HEK293 (cell line): ENCODE results near the gene WDR4.
A peak's percentile ranks its signal among the peaks of the same experiment; 100 is the strongest.

Experiments
- GLIS1 ChIP-seq: fragments of 450-650 bp; formaldehyde crosslinking; IDR thresholded peaks from 2 replicates; pipeline ENCODE4 v1.5.1; 2016; ENCODE audit warnings: missing biosample characterization, missing genetic modification characterization
- HOXC10 ChIP-seq: sonication (generic); formaldehyde crosslinking; IDR thresholded peaks from 2 replicates; pipeline ENCODE4 v1.8.1; 2023; ENCODE audit warnings: mild to moderate bottlenecking, missing genetic modification reagents
- KLF7 ChIP-seq: fragments of 450-650 bp; formaldehyde crosslinking; IDR thresholded peaks from 2 replicates; pipeline ENCODE4 v1.5.1; 2016; ENCODE audit warnings: missing biosample characterization, missing genetic modification characterization, borderline replicate concordance
- MYNN ChIP-seq: fragments of 450-650 bp; formaldehyde crosslinking; IDR thresholded peaks from 2 replicates; pipeline ENCODE4 v1.5.1; 2016; ENCODE audit warnings: missing biosample characterization, missing genetic modification characterization, borderline replicate concordance
- RBAK ChIP-seq: fragments of 450-650 bp; formaldehyde crosslinking; IDR thresholded peaks from 2 replicates; pipeline ENCODE4 v1.5.1; 2016; ENCODE audit warnings: missing biosample characterization, missing genetic modification characterization
- SALL2 ChIP-seq: fragments of 450-650 bp; formaldehyde crosslinking; IDR thresholded peaks from 2 replicates; pipeline ENCODE4 v1.5.0; 2017; ENCODE audit warnings: missing biosample characterization, mild to moderate bottlenecking, missing genetic modification characterization, borderline replicate concordance
- SCRT1 ChIP-seq: fragments of 450-650 bp; formaldehyde crosslinking; IDR thresholded peaks from 2 replicates; pipeline ENCODE4 v1.5.1; 2016; ENCODE audit warnings: missing biosample characterization, missing genetic modification characterization, borderline replicate concordance
- SCRT2 ChIP-seq: fragments of 450-650 bp; formaldehyde crosslinking; IDR thresholded peaks from 2 replicates; pipeline ENCODE4 v1.5.1; 2016; ENCODE audit warnings: missing biosample characterization, missing genetic modification characterization
- SP2 ChIP-seq: fragments of 450-650 bp; formaldehyde crosslinking; IDR thresholded peaks from 2 replicates; pipeline ENCODE4 v1.5.1; 2016; ENCODE audit warnings: missing biosample characterization, missing genetic modification characterization
- SP3 ChIP-seq: fragments of 450-650 bp; formaldehyde crosslinking; IDR thresholded peaks from 2 replicates; pipeline ENCODE4 v1.5.1; 2016; ENCODE audit warnings: missing biosample characterization, missing genetic modification characterization
- WT1 ChIP-seq: fragments of 450-650 bp; formaldehyde crosslinking; IDR thresholded peaks from 2 replicates; pipeline ENCODE4 v1.5.1; 2016; ENCODE audit warnings: missing biosample characterization, missing genetic modification characterization
- ZNF112 ChIP-seq: fragments of 450-650 bp; formaldehyde crosslinking; IDR thresholded peaks from 2 replicates; pipeline ENCODE4 v1.5.0; 2017; ENCODE audit warnings: missing biosample characterization, missing genetic modification characterization
- ZNF121 ChIP-seq: fragments of 450-650 bp; formaldehyde crosslinking; IDR thresholded peaks from 2 replicates; pipeline ENCODE4 v1.5.1; 2016; ENCODE audit warnings: missing biosample characterization, missing genetic modification characterization
- ZNF2 ChIP-seq: fragments of 450-650 bp; formaldehyde crosslinking; IDR thresholded peaks from 2 replicates; pipeline ENCODE4 v1.5.1; 2016; ENCODE audit warnings: missing biosample characterization, missing genetic modification characterization
- ZNF239 ChIP-seq: fragments of 450-650 bp; formaldehyde crosslinking; IDR thresholded peaks from 2 replicates; pipeline ENCODE4 v1.5.1; 2016; ENCODE audit warnings: missing biosample characterization, missing genetic modification characterization
- ZNF37A ChIP-seq: fragments of 450-650 bp; IDR thresholded peaks from 2 replicates; pipeline ENCODE4 v1.5.1; 2018; ENCODE audit warnings: missing biosample characterization, missing genetic modification characterization
- ZNF394 ChIP-seq: fragments of 450-650 bp; formaldehyde crosslinking; IDR thresholded peaks from 2 replicates; pipeline ENCODE4 v1.5.1; 2016; ENCODE audit warnings: missing biosample characterization, missing genetic modification characterization, mild to moderate bottlenecking, moderate library complexity, borderline replicate concordance
- ZNF426 ChIP-seq: fragments of 450-650 bp; formaldehyde crosslinking; IDR thresholded peaks from 2 replicates; pipeline ENCODE4 v1.5.1; 2017; ENCODE audit warnings: missing biosample characterization, missing genetic modification characterization, mild to moderate bottlenecking, inconsistent platforms, moderate library complexity
- ZNF473 ChIP-seq: fragments of 450-650 bp; formaldehyde crosslinking; IDR thresholded peaks from 2 replicates; pipeline ENCODE4 v1.5.1; 2017; ENCODE audit warnings: missing biosample characterization, missing genetic modification characterization
- ZNF623 ChIP-seq: fragments of 450-650 bp; formaldehyde crosslinking; IDR thresholded peaks from 2 replicates; pipeline ENCODE4 v1.5.1; 2016; ENCODE audit warnings: missing biosample characterization, missing genetic modification characterization
- ZNF629 ChIP-seq: fragments of 450-650 bp; formaldehyde crosslinking; IDR thresholded peaks from 2 replicates; pipeline ENCODE4 v1.5.1; 2017; ENCODE audit warnings: missing biosample characterization, missing genetic modification characterization
- ZNF660 ChIP-seq: fragments of 450-650 bp; IDR thresholded peaks from 2 replicates; pipeline ENCODE4 v1.5.1; 2018; ENCODE audit warnings: missing biosample characterization, mild to moderate bottlenecking, missing genetic modification characterization
- ZNF707 ChIP-seq: fragments of 450-650 bp; formaldehyde crosslinking; IDR thresholded peaks from 2 replicates; pipeline ENCODE4 v1.5.1; 2016; ENCODE audit warnings: missing biosample characterization, missing genetic modification characterization
- ZNF776 ChIP-seq: fragments of 450-650 bp; formaldehyde crosslinking; IDR thresholded peaks from 2 replicates; pipeline ENCODE4 v1.5.0; 2017; ENCODE audit warnings: missing biosample characterization, missing genetic modification characterization, borderline replicate concordance
- ZXDB ChIP-seq: fragments of 450-650 bp; formaldehyde crosslinking; IDR thresholded peaks from 2 replicates; pipeline ENCODE4 v1.5.1; 2016; ENCODE audit warnings: missing biosample characterization, missing genetic modification characterization
- TF ChIP-seq, protein P1 (sequence below): fragments of 450-650 bp; formaldehyde crosslinking; IDR thresholded peaks from 2 replicates; pipeline ENCODE4 v1.5.1; 2016; ENCODE audit warnings: missing biosample characterization, missing genetic modification characterization
- TF ChIP-seq, protein P2 (sequence below): fragments of 450-650 bp; formaldehyde crosslinking; IDR thresholded peaks from 2 replicates; pipeline ENCODE4 v1.5.1; 2016; ENCODE audit warnings: missing biosample characterization, missing genetic modification characterization, borderline replicate concordance
- TF ChIP-seq, protein P3 (sequence below): IDR thresholded peaks from 2 replicates; pipeline ENCODE4 v1.6.1; 2011; ENCODE audit warnings: mild to moderate bottlenecking, low read depth, low read length, borderline replicate concordance
- TF ChIP-seq, protein P4 (sequence below): fragments of 450-650 bp; formaldehyde crosslinking; IDR thresholded peaks from 2 replicates; pipeline ENCODE4 v1.5.1; 2016; ENCODE audit warnings: missing biosample characterization, missing genetic modification characterization
- TF ChIP-seq, protein P5 (sequence below): fragments of 450-650 bp; formaldehyde crosslinking; IDR thresholded peaks from 2 replicates; pipeline ENCODE4 v1.5.1; 2016; ENCODE audit warnings: missing biosample characterization, missing genetic modification characterization
- TF ChIP-seq, protein P6 (sequence below): fragments of 450-650 bp; formaldehyde crosslinking; IDR thresholded peaks from 2 replicates; pipeline ENCODE4 v1.5.1; 2016; ENCODE audit warnings: missing biosample characterization, missing genetic modification characterization

WDR4 gene

DNA sequence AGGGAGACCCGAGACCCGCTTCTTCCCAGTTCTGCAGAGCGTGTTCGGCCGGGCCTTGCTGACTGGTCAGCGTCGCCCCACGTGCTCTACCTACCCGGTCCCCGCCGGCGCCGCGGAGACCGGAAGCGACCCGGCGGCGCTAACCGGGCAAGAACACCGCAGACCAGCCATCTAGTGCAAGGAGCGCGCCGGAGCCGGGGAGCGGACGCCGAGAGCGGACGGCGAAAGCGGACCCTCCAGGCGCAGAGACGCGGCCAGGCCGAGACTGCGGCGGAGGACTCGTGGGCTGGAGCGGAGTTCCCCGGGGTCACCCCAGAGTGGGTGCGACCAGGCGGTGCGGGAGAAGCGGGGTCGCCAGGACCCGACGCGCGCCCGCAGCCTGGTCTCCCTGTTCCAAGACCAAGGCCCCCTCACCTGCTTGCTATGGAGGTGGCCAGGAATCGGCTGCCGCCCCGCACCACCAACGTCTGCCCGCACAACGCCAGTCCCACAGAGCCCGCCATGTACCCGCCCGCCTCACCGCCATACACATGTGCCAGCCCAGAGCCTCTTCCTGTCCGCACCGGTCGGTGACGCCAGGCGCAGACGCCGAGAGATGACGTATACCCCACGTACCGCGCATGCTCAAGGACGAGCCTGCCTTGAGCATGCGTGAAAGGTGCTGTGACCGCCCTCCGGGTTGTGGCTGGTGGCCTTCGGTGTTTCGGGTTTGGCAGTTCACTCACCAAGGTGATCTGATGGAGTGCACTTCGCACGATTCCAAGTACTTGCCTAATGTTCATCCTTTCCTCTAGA is at the start of gene WDR4 (continued):
- TF ChIP-seq, protein P1, sequence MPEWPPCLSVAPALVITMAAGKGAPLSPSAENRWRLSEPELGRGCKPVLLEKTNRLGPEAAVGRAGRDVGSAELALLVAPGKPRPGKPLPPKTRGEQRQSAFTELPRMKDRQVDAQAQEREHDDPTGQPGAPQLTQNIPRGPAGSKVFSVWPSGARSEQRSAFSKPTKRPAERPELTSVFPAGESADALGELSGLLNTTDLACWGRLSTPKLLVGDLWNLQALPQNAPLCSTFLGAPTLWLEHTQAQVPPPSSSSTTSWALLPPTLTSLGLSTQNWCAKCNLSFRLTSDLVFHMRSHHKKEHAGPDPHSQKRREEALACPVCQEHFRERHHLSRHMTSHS, result 0 out of 2 replicates have a peak, but pooled peaks have one; percentile 19
- no peak for TF ChIP-seq HOXC10 (CRISPR knock-in tag)
- TF ChIP-seq ZXDB (tag by site-specific recombination), result peak; percentile 86; the same call in 1 of the 2 replicates
- TF ChIP-seq ZNF707, result peak; percentile 30; the same call in 1 of the 2 replicates
- TF ChIP-seq WT1 (tag by site-specific recombination), result no peak
- 0 out of 2 replicates have a peak, but pooled peaks have one; percentile 40 for TF ChIP-seq KLF7 (tag by site-specific recombination)
- TF ChIP-seq, protein P2, sequence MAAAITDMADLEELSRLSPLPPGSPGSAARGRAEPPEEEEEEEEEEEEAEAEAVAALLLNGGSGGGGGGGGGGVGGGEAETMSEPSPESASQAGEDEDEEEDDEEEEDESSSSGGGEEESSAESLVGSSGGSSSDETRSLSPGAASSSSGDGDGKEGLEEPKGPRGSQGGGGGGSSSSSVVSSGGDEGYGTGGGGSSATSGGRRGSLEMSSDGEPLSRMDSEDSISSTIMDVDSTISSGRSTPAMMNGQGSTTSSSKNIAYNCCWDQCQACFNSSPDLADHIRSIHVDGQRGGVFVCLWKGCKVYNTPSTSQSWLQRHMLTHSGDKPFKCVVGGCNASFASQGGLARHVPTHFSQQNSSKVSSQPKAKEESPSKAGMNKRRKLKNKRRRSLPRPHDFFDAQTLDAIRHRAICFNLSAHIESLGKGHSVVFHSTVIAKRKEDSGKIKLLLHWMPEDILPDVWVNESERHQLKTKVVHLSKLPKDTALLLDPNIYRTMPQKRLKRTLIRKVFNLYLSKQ, result no peak
- TF ChIP-seq ZNF623 (tag by site-specific recombination), result no peak
- peak; percentile 71 for TF ChIP-seq SP2 (tag by site-specific recombination)
- TF ChIP-seq, protein P3, sequence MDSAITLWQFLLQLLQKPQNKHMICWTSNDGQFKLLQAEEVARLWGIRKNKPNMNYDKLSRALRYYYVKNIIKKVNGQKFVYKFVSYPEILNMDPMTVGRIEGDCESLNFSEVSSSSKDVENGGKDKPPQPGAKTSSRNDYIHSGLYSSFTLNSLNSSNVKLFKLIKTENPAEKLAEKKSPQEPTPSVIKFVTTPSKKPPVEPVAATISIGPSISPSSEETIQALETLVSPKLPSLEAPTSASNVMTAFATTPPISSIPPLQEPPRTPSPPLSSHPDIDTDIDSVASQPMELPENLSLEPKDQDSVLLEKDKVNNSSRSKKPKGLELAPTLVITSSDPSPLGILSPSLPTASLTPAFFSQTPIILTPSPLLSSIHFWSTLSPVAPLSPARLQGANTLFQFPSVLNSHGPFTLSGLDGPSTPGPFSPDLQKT, result no peak
- no peak for TF ChIP-seq ZNF112
- TF ChIP-seq SP3, result peak; percentile 78
- TF ChIP-seq ZNF629 (tag by site-specific recombination), result peak; percentile 87
- no peak for TF ChIP-seq ZNF473 (tag by site-specific recombination)
- TF ChIP-seq SALL2 (tag by site-specific recombination), result no peak
- TF ChIP-seq SCRT2 (tag by site-specific recombination), result peak; percentile 39; the same call in 1 of the 2 replicates
- peak; percentile 11 for TF ChIP-seq GLIS1 (tag by site-specific recombination)
- no peak for TF ChIP-seq ZNF37A
- TF ChIP-seq ZNF239, result no peak
- TF ChIP-seq ZNF2 (tag by site-specific recombination), result no peak
- TF ChIP-seq ZNF660, result 0 out of 2 replicates have a peak, but pooled peaks have one; percentile 13
- TF ChIP-seq, protein P4, sequence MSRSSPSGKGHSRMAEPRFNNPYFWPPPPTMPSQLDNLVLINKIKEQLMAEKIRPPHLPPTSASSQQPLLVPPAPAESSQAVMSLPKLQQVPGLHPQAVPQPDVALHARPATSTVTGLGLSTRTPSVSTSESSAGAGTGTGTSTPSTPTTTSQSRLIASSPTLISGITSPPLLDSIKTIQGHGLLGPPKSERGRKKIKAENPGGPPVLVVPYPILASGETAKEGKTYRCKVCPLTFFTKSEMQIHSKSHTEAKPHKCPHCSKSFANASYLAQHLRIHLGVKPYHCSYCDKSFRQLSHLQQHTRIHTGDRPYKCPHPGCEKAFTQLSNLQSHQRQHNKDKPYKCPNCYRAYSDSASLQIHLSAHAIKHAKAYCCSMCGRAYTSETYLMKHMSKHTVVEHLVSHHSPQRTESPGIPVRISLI (tag by site-specific recombination), result no peak
- no peak for TF ChIP-seq ZNF426 (tag by site-specific recombination)
- TF ChIP-seq SCRT1 (tag by site-specific recombination), result no peak
- TF ChIP-seq, protein P5, sequence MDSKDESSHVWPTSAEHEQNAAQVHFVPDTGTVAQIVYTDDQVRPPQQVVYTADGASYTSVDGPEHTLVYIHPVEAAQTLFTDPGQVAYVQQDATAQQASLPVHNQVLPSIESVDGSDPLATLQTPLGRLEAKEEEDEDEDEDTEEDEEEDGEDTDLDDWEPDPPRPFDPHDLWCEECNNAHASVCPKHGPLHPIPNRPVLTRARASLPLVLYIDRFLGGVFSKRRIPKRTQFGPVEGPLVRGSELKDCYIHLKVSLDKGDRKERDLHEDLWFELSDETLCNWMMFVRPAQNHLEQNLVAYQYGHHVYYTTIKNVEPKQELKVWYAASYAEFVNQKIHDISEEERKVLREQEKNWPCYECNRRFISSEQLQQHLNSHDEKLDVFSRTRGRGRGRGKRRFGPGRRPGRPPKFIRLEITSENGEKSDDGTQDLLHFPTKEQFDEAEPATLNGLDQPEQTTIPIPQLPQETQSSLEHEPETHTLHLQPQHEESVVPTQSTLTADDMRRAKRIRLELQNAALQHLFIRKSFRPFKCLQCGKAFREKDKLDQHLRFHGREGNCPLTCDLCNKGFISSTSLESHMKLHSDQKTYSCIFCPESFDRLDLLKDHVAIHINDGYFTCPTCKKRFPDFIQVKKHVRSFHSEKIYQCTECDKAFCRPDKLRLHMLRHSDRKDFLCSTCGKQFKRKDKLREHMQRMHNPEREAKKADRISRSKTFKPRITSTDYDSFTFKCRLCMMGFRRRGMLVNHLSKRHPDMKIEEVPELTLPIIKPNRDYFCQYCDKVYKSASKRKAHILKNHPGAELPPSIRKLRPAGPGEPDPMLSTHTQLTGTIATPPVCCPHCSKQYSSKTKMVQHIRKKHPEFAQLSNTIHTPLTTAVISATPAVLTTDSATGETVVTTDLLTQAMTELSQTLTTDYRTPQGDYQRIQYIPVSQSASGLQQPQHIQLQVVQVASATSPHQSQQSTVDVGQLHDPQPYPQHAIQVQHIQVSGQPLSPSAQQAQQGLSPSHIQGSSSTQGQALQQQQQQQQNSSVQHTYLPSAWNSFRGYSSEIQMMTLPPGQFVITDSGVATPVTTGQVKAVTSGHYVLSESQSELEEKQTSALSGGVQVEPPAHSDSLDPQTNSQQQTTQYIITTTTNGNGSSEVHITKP (tag by site-specific recombination), result peak; percentile 100
- TF ChIP-seq, protein P6, sequence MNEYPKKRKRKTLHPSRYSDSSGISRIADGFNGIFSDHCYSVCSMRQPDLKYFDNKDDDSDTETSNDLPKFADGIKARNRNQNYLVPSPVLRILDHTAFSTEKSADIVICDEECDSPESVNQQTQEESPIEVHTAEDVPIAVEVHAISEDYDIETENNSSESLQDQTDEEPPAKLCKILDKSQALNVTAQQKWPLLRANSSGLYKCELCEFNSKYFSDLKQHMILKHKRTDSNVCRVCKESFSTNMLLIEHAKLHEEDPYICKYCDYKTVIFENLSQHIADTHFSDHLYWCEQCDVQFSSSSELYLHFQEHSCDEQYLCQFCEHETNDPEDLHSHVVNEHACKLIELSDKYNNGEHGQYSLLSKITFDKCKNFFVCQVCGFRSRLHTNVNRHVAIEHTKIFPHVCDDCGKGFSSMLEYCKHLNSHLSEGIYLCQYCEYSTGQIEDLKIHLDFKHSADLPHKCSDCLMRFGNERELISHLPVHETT (tag by site-specific recombination), result peak; percentile 87
- no peak; the same call in 1 of the 2 replicates for TF ChIP-seq RBAK
- no peak for TF ChIP-seq MYNN (tag by site-specific recombination)
- no peak for TF ChIP-seq ZNF121 (tag by site-specific recombination)
- no peak for TF ChIP-seq ZNF776
- peak; percentile 67; the same call in 1 of the 2 replicates for TF ChIP-seq ZNF394
